H1 (cell line): ENCODE results near the gene BNC1. TPM values are rescaled to one million over a fixed set of nuclear protein-coding genes. Genes with fewer than 3 reads are reported as not detected.

Experiments
- CTCF ChIA-PET: fragments of 300-600 bp; sonication (Branson Sonifier 250); formaldehyde crosslinking; loops from one replicate; lab custom pipeline; 2021; ENCODE audit not compliant: partially characterized antibody; lab: Charles Lee
- POLR2A ChIA-PET: fragments of 300-600 bp; sonication (Branson Sonifier 250); formaldehyde crosslinking; loops from one replicate; lab custom pipeline; 2021; ENCODE audit warnings: inconsistent platforms; ENCODE audit not compliant: partially characterized antibody; lab: Charles Lee
- DNase-seq, 2 experiments: peaks; one replicate each; pipeline versions ENCODE4 v3.0.0 to v3.0.0-alpha.2; 2010 to 2022; ENCODE audit warnings: low spot score in 2 of 2, low read depth in 1 of 2, mixed read lengths in 1 of 2
- FAIRE-seq: peaks from 2 replicates; lab custom pipeline; 2011; peaks lifted over from hg19 to GRCh38; lab: Jason Lieb, UNC
- H2AFZ ChIP-seq: 2 replicates; pipeline ENCODE4 v1.8.1; 2012; ENCODE audit warnings: low read length, inconsistent platforms
- H2AK5ac ChIP-seq: 2 replicates; pipeline ENCODE4 v1.6.1; 2013; ENCODE audit warnings: low read depth, low read length
- H2BK120ac ChIP-seq: replicated peaks from 2 replicates; pipeline ENCODE3; 2013; ENCODE audit warnings: low read depth, low read length, inconsistent platforms
- H2BK12ac ChIP-seq: 2 replicates; pipeline ENCODE4 v1.6.1; 2013; ENCODE audit warnings: low read depth, low read length
- H2BK15ac ChIP-seq: 2 replicates; pipeline ENCODE4 v1.6.1; 2013; ENCODE audit warnings: low read length
- H2BK20ac ChIP-seq: 2 replicates; pipeline ENCODE4 v1.6.1; 2013; ENCODE audit warnings: low read length
- H2BK5ac ChIP-seq: 2 replicates; pipeline ENCODE4 v1.6.1; 2013; ENCODE audit warnings: low read depth, low read length
- H3K14ac ChIP-seq: 2 replicates; pipeline ENCODE4 v1.6.1; 2013; ENCODE audit warnings: inconsistent platforms; ENCODE audit not compliant: insufficient read length
- H3K18ac ChIP-seq: 2 replicates; pipeline ENCODE4 v1.6.1; 2013; ENCODE audit warnings: low read length; ENCODE audit errors: extremely low read depth
- H3K23ac ChIP-seq: 2 replicates; pipeline ENCODE4 v1.6.1; 2013; ENCODE audit warnings: inconsistent platforms; ENCODE audit not compliant: insufficient read length
- H3K23me2 ChIP-seq: 2 replicates; pipeline ENCODE4 v1.6.1; 2013; ENCODE audit warnings: low read depth, low read length
- H3K27ac ChIP-seq: 2 replicates; pipeline ENCODE4 v1.6.1; 2011; ENCODE audit warnings: low read depth, low read length, inconsistent platforms
- H3K27me3 ChIP-seq, 4 experiments: replicated peaks in 1 of 4; 1 replicate in 1 of 4; 2 replicates in 3 of 4; pipeline versions ENCODE4 v1.6.1 to v1.8.1; 2011 to 2013; ENCODE audit warnings: low read length in 3 of 4, mild to moderate bottlenecking in 3 of 4, inconsistent platforms in 2 of 4, mixed read lengths in 2 of 4, moderate library complexity in 1 of 4; ENCODE audit not compliant: control insufficient read depth in 3 of 4, insufficient read depth in 3 of 4; ENCODE audit errors: extremely low read depth in 1 of 4
- H3K36me3 ChIP-seq, 4 experiments: 2 replicates each; pipeline versions ENCODE4 v1.6.1 to v1.8.1; 2011 to 2013; ENCODE audit warnings: mild to moderate bottlenecking in 4 of 4, low read length in 3 of 4, moderate library complexity in 2 of 4, control low read depth in 1 of 4, inconsistent platforms in 1 of 4; ENCODE audit not compliant: insufficient read depth in 4 of 4, control insufficient read depth in 2 of 4
- H3K4ac ChIP-seq: replicated peaks from 2 replicates; pipeline ENCODE3; 2013; ENCODE audit warnings: low read length, low read depth, mixed read lengths, inconsistent platforms; ENCODE audit not compliant: insufficient read length
- H3K4me1 ChIP-seq, 4 experiments: replicated peaks in 1 of 4; 1 replicate in 1 of 4; 2 replicates in 3 of 4; pipeline versions ENCODE4 v1.6.1 to v1.8.1; 2011 to 2013; ENCODE audit warnings: low read length in 3 of 4, inconsistent platforms in 2 of 4, mixed read lengths in 1 of 4; ENCODE audit not compliant: insufficient read depth in 4 of 4, control insufficient read depth in 3 of 4
- H3K4me2 ChIP-seq, 2 experiments: 2 replicates each; pipeline versions ENCODE4 v1.6.1 to v1.8.1; 2011 to 2013; ENCODE audit warnings: low read depth in 2 of 2, low read length in 2 of 2, control low read depth in 1 of 2, inconsistent platforms in 1 of 2, mild to moderate bottlenecking in 1 of 2; ENCODE audit not compliant: insufficient read depth in 1 of 2
- H3K4me3 ChIP-seq, 4 experiments: fragments of 200-600, 300-600 bp in 1 of 4; sonication (generic), shearing (Covaris generic), sonication (Bioruptor Twin) in 1 of 4; 2 replicates each; pipeline versions ENCODE4 v1.5.1 to v1.8.1; 2011 to 2016; ENCODE audit warnings: low read length in 4 of 4, low read depth in 3 of 4, control low read depth in 2 of 4, inconsistent platforms in 2 of 4, mild to moderate bottlenecking in 2 of 4, mixed read lengths in 1 of 4, moderate library complexity in 1 of 4; ENCODE audit not compliant: insufficient read depth in 2 of 4; ENCODE audit errors: extremely low read depth in 1 of 4
- H3K56ac ChIP-seq: replicated peaks from 2 replicates; pipeline ENCODE3; 2013; ENCODE audit warnings: low read depth, mild to moderate bottlenecking, mixed read lengths, low read length, inconsistent platforms; ENCODE audit not compliant: insufficient read length
- H3K79me1 ChIP-seq: 2 replicates; pipeline ENCODE4 v1.6.1; 2013; ENCODE audit warnings: low read depth, low read length, control low read depth
- H3K79me2 ChIP-seq, 2 experiments: 2 replicates each; pipeline versions ENCODE4 v1.6.1 to v1.8.1; 2012 to 2013; ENCODE audit warnings: low read length in 2 of 2, mild to moderate bottlenecking in 2 of 2, inconsistent platforms in 1 of 2; ENCODE audit not compliant: insufficient read depth in 2 of 2, control insufficient read depth in 1 of 2
- H3K9ac ChIP-seq, 4 experiments: replicated peaks in 1 of 4; 1 replicate in 1 of 4; 2 replicates in 3 of 4; pipeline versions ENCODE4 v1.6.1 to v1.8.1; 2011 to 2013; ENCODE audit warnings: low read depth in 3 of 4, low read length in 3 of 4, control low read depth in 2 of 4, mild to moderate bottlenecking in 2 of 4, moderate library complexity in 2 of 4, inconsistent platforms in 1 of 4; ENCODE audit errors: extremely low read depth in 1 of 4
- H3K9me3 ChIP-seq, 2 experiments: 2 replicates each; pipeline versions ENCODE4 v1.6.1 to v1.8.1; 2012 to 2013; ENCODE audit warnings: mild to moderate bottlenecking in 2 of 2, moderate library complexity in 2 of 2, control low read depth in 1 of 2, inconsistent platforms in 1 of 2, low read depth in 1 of 2, low read length in 1 of 2, mixed read lengths in 1 of 2; ENCODE audit not compliant: insufficient read depth in 2 of 2
- H4K20me1 ChIP-seq, 2 experiments: replicated peaks in 1 of 2; 2 replicates each; pipeline versions ENCODE3 to v1.8.1; 2011 to 2013; ENCODE audit warnings: inconsistent platforms in 2 of 2, low read length in 2 of 2, mild to moderate bottlenecking in 1 of 2; ENCODE audit not compliant: insufficient read depth in 2 of 2, control insufficient read depth in 1 of 2
- H4K5ac ChIP-seq: 2 replicates; pipeline ENCODE4 v1.6.1; 2013; ENCODE audit warnings: low read length, low read depth, mixed read lengths, inconsistent platforms; ENCODE audit not compliant: insufficient read length
- H4K8ac ChIP-seq: 2 replicates; pipeline ENCODE4 v1.8.0; 2013; ENCODE audit warnings: mild to moderate bottlenecking, moderate library complexity, low read length, inconsistent platforms; ENCODE audit not compliant: insufficient read depth; ENCODE audit errors: extremely low read depth
- H4K91ac ChIP-seq: replicated peaks from 2 replicates; pipeline ENCODE3; 2013; ENCODE audit warnings: low read length, mixed read lengths, inconsistent platforms; ENCODE audit not compliant: insufficient read length
- CBX5 ChIP-seq: fragments of 300-800, 300-1000 bp; sonication (generic); IDR thresholded peaks from 2 replicates; pipeline ENCODE4 v1.7.1; 2016; ENCODE audit warnings: antibody characterized with exemption, low read length, low read depth
- CBX8 ChIP-seq: fragments of 300-800, 300-1000 bp; sonication (generic); IDR thresholded peaks from 2 replicates; pipeline ENCODE4 v1.7.1; 2016; ENCODE audit warnings: low read depth, low read length, borderline replicate concordance
- EGR1 ChIP-seq: IDR thresholded peaks from 2 replicates; pipeline ENCODE4 v1.6.1; 2011; ENCODE audit warnings: low read depth, low read length, borderline replicate concordance
- EZH2 ChIP-seq: fragments of 200-600 bp; sonication (generic); IDR thresholded peaks from 2 replicates; pipeline ENCODE4 v1.7.1; 2012; ENCODE audit warnings: low read depth, mild to moderate bottlenecking, moderate library complexity, low read length, inconsistent platforms; ENCODE audit not compliant: severe bottlenecking
- GABPA ChIP-seq: IDR thresholded peaks from 2 replicates; pipeline ENCODE4 v1.6.1; 2011; ENCODE audit warnings: mild to moderate bottlenecking, low read length, moderate library complexity, borderline replicate concordance; ENCODE audit not compliant: insufficient read depth
- KDM4A ChIP-seq: IDR thresholded peaks from one replicate; pipeline ENCODE4 v1.7.1; 2012; ENCODE audit warnings: low read depth, mild to moderate bottlenecking, moderate library complexity, low read length, inconsistent platforms; ENCODE audit not compliant: severe bottlenecking
- PHF8 ChIP-seq: fragments of 200-600 bp; sonication (generic); conservative IDR thresholded peaks from 2 replicates; pipeline ENCODE4 v1.7.1; 2012; ENCODE audit warnings: low read depth, mild to moderate bottlenecking, inconsistent platforms, low read length, moderate library complexity
- RBBP5 ChIP-seq: IDR thresholded peaks from 2 replicates; pipeline ENCODE4 v1.7.1; 2012; ENCODE audit warnings: low read depth, mild to moderate bottlenecking, inconsistent platforms, low read length, moderate library complexity, borderline replicate concordance
- SIN3A ChIP-seq, 2 experiments: IDR thresholded peaks in 1 of 2; conservative IDR thresholded peaks in 1 of 2; 2 replicates each; pipeline ENCODE4 v1.6.1; 2011 to 2012; ENCODE audit warnings: low read length in 2 of 2, improper control_type of control experiment in 1 of 2, low read depth in 1 of 2, mild to moderate bottlenecking in 1 of 2
- SIX5 ChIP-seq: IDR thresholded peaks from 2 replicates; pipeline ENCODE4 v1.6.1; 2011; ENCODE audit warnings: mild to moderate bottlenecking, low read depth, low read length
- WGBS, 2 experiments: shearing (Covaris generic) in 1 of 2; methylation state at CpG; one replicate each; pipeline versions ENCODE4 v1.1.6 to v1.1.7; 2013 to 2015; ENCODE audit warnings: low lambda C conversion rate in 2 of 2, mixed read lengths in 2 of 2, inconsistent platforms in 1 of 2, low coverage in 1 of 2, missing lambda C conversion rate in 1 of 2; ENCODE audit not compliant: insufficient replicate concordance in 2 of 2, insufficient coverage in 1 of 2, insufficient read length in 1 of 2; ENCODE audit errors: extremely low coverage in 1 of 2, missing lambda C conversion rate in 1 of 2; 5-methylcytosine and 5-hydroxymethylcytosine counted together
- polyA plus RNA-seq, 7 experiments: library from polyadenylated mRNA; depleted of rRNA in 3 of 7; stranded (reverse) in 5 of 7; unstranded in 2 of 7; fragments of >200 nt in 5 of 7; fragments of 200-250 nt in 2 of 7; gene quantifications; 1 replicate in 5 of 7; 2 replicates in 1 of 7; 4 replicates in 1 of 7; pipeline versions ENCODE4 v1.2.1 to v1.2.3, GENCODE V29; 2011 to 2013; ENCODE audit warnings: missing spikeins in 2 of 7, mixed read lengths in 2 of 7
- total RNA-seq: library from RNA; stranded (reverse); fragmentation: NEBNext Ultra II Directional; extraction: Animal tissue kit (Norgen Biotek cat#: 25700); gene quantifications from 2 replicates; pipeline ENCODE4 v1.2.1, GENCODE V29; 2021
- TF ChIP-seq, protein P1 (sequence below): IDR thresholded peaks from 2 replicates; pipeline ENCODE4 v1.6.1; 2011; ENCODE audit warnings: low read depth, mild to moderate bottlenecking, low read length; ENCODE audit not compliant: insufficient read depth

The BNC1 gene
- total and polyA plus RNA-seq, 2 of the 8 experiments (the other 6 are each of a cell fraction or from before 2014, with no cell fraction given) = 0.99 to 2.1 TPM

DNA sequence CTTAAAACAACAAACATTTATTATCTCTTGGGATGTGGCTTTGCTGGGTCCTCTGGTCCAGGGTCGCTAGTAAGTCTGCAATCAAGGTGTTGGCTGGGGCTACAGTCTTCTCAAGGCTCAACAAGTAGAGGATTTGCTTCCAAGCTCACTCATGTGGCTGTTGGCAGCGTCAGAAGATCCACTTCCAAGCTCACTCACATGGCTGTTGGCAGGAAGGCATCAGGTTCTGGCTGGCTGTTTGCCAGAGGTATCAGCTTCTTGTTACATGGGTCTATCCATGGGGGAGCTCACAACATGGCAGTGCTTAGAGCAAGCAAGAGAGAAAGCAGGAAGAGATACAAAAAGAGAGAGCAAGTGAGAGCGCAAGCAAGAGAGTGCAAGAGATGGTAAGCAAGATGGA lies 15.0 kb upstream of the BNC1 start:
- H3K23me2 ChIP-seq = no peaks in the 10 kb centered on the region
- DNase-seq (no peak), FAIRE-seq (no peak)
- CTCF ChIA-PET = interaction anchor here (0.8 to 1.0 kb wide), 2 partner anchors 51 to 261 kb away, joined by 3 read pairs; no protein-coding TSS in a partner anchor
- H3K79me1 ChIP-seq = no peaks in the 10 kb centered on the region
- no peak overlapping the region; the same call in 1 of the 2 replicates for H4K8ac ChIP-seq
- no peak overlapping the region for H2AK5ac ChIP-seq
- H3K9ac ChIP-seq = no peak overlapping the region
- no peaks in the 10 kb centered on the region for H3K4me1 ChIP-seq
- WGBS, 2 experiments = 84% methylated on average over 3 of the region's 3 CpGs; no CpG with 5 or more reads in 1 of the 2 experiments
- H3K36me3 ChIP-seq = no peaks in the 10 kb centered on the region
- no peak overlapping the region for H3K23ac ChIP-seq
- H3K27me3 ChIP-seq = no peaks in the 10 kb centered on the region; a peak in 1 of 7 replicates
- no peak overlapping the region for H3K18ac ChIP-seq
- no peak overlapping the region for H2BK20ac ChIP-seq
- H3K14ac ChIP-seq = no peak overlapping the region
- H3K4ac ChIP-seq = no peak overlapping the region
- no peaks in the 10 kb centered on the region for H4K20me1 ChIP-seq
- no peak overlapping the region for H3K56ac ChIP-seq
- H3K9me3 ChIP-seq = no peaks in the 10 kb centered on the region
- no peak overlapping the region for H4K91ac ChIP-seq
- no peak overlapping the region for H2BK12ac ChIP-seq
- no peaks in the 10 kb centered on the region for H3K79me2 ChIP-seq
- H2BK120ac ChIP-seq = no peak overlapping the region
- H2BK5ac ChIP-seq = no peak overlapping the region
- peak overlapping the region; percentile 99 for H2AFZ ChIP-seq
- H2BK15ac ChIP-seq = no peak overlapping the region
- POLR2A ChIA-PET = interaction anchor here (0.6 kb wide), 1 partner anchor 491 kb away, joined by 3 read pairs; no protein-coding TSS in a partner anchor
- H3K27ac ChIP-seq = no peak overlapping the region
- no peak overlapping the region; a peak in 1 of 4 replicates for H3K4me2 ChIP-seq
- H3K4me3 ChIP-seq = no peak overlapping the region
- H4K5ac ChIP-seq = no peak overlapping the region
- no peak for TF ChIP-seq PHF8
- no peak for TF ChIP-seq SIX5
- TF ChIP-seq GABPA = no peak
- TF ChIP-seq, protein P1, sequence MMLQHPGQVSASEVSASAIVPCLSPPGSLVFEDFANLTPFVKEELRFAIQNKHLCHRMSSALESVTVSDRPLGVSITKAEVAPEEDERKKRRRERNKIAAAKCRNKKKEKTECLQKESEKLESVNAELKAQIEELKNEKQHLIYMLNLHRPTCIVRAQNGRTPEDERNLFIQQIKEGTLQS = no peak
- TF ChIP-seq RBBP5 = no peak
- TF ChIP-seq SIN3A (conservative IDR thresholded peaks at IDR 0.05 in 1 of 2, IDR thresholded peaks at IDR 0.05 in 1 of 2; ENCODE audit: low read depth in 1 of 2, low read length in 2 of 2) = no peak
- TF ChIP-seq CBX8 = no peak
- no peak for TF ChIP-seq KDM4A
- TF ChIP-seq EGR1 = no peak
- TF ChIP-seq EZH2 = no peak
- no peak for TF ChIP-seq CBX5
